SK-N-DZ (cell line): ENCODE data around the gene PRTN3.
"Not testable (repeated sequence)": the region's sequence is repeated elsewhere in the genome, so short reads cannot be mapped to it uniquely, and the experiment has no call there.

Experiments
- DNase-seq: peaks from one replicate; pipeline ENCODE4 v3.0.0-alpha.2; 2015; ENCODE audit warnings: low spot score

Gene PRTN3

GRCh38 chr19:878751-879561, 38.2 kb downstream of the PRTN3 start:
- DNase-seq, result not testable (repeated sequence)

- no peak for DNase-seq
Measured at GRCh38 chr19:879711-880438, 39.1 kb downstream of the PRTN3 start.

- DNase-seq, result no peak
Measured at GRCh38 chr19:881385-882071, 40.7 kb downstream of the PRTN3 start.

- no peak for DNase-seq
Measured at GRCh38 chr19:882871-883497, 42.2 kb downstream of the PRTN3 start.

GRCh38 chr19:883661-884211, 42.9 kb downstream of the PRTN3 start:
- no peak for DNase-seq

GRCh38 chr19:884420-885211, 43.8 kb downstream of the PRTN3 start:
- no peak for DNase-seq

- no peak for DNase-seq
Measured at GRCh38 chr19:885536-886224, 44.9 kb downstream of the PRTN3 start.

- DNase-seq, result no peak
Measured at GRCh38 chr19:887072-887471, 46.3 kb downstream of the PRTN3 start.

GRCh38 chr19:887599-887998, 46.8 kb downstream of the PRTN3 start:
- DNase-seq, result no peak

GRCh38 chr19:888581-889385, 48.0 kb downstream of the PRTN3 start:
- no peak for DNase-seq

GRCh38 chr19:889662-890295, 49.0 kb downstream of the PRTN3 start:
- no peak for DNase-seq

- DNase-seq, result no peak
Measured at GRCh38 chr19:890831-891230, 50.0 kb downstream of the PRTN3 start.

GRCh38 chr19:891421-892200, 50.8 kb downstream of the PRTN3 start:
- DNase-seq, result not testable (repeated sequence)

- no peak for DNase-seq
Measured at GRCh38 chr19:892243-892893, 51.6 kb downstream of the PRTN3 start.

- peak; percentile 95 for DNase-seq
Measured at GRCh38 chr19:892894-893689, 52.3 kb downstream of the PRTN3 start, which contains the start of the genes MED16 and RNU6-9. TSS of gene MED16 (minus strand) at chr19:893187. CDS start at chr19:891131, 2,056 bp downstream. TSS of gene RNU6-9 (plus strand) at chr19:893484.

- no peak for DNase-seq
Measured at GRCh38 chr19:896434-896833, 55.6 kb downstream of the PRTN3 start.
